Neural cell (in vitro differentiated cells): ENCODE results near the gene SLC39A3. TPM values are rescaled to one million over a fixed set of nuclear protein-coding genes. Genes with fewer than 3 reads are reported as not detected.

Experiments
- H2AFZ ChIP-seq: fragments of 200-600, 300-800 bp; sonication (generic), shearing (Covaris generic); 2 replicates; pipeline ENCODE4 v1.6.0; 2014; ENCODE audit warnings: low read depth, mild to moderate bottlenecking, antibody characterized with exemption, low read length, moderate library complexity
- H3F3A ChIP-seq: fragments of 200-600 bp; shearing (Covaris generic); 2 replicates; pipeline ENCODE4 v1.6.1; 2016; ENCODE audit warnings: mild to moderate bottlenecking, moderate library complexity, mixed read lengths, antibody characterized with exemption, low read length; ENCODE audit not compliant: insufficient read depth, poor library complexity, severe bottlenecking
- H3K27ac ChIP-seq: fragments of 200-600, 300-800 bp; sonication (generic), shearing (Covaris generic); 2 replicates; pipeline ENCODE4 v1.5.1; 2014; ENCODE audit warnings: mild to moderate bottlenecking, low read length, moderate library complexity
- H3K27me3 ChIP-seq: fragments of 300-800, 200-600 bp; sonication (generic), shearing (Covaris generic); 2 replicates; pipeline ENCODE4 v1.6.0; 2014; ENCODE audit warnings: mild to moderate bottlenecking, low read depth, low read length, moderate library complexity; ENCODE audit not compliant: insufficient read depth
- H3K36me3 ChIP-seq: fragments of 300-800, 200-600 bp; sonication (generic), shearing (Covaris generic); 2 replicates; pipeline ENCODE4 v1.5.1; 2014; ENCODE audit warnings: mild to moderate bottlenecking, antibody characterized with exemption, low read length, moderate library complexity; ENCODE audit not compliant: insufficient read depth
- H3K4me2 ChIP-seq: fragments of 300-800, 200-600 bp; sonication (generic), shearing (Covaris generic); 2 replicates; pipeline ENCODE4 v1.6.0; 2014; ENCODE audit warnings: mild to moderate bottlenecking, low read length
- H3K4me3 ChIP-seq: fragments of 300-800, 200-600 bp; sonication (generic), shearing (Covaris generic); 2 replicates; pipeline ENCODE4 v1.5.1; 2014; ENCODE audit warnings: mild to moderate bottlenecking, low read length, moderate library complexity
- H3K79me2 ChIP-seq: fragments of 200-600 bp; shearing (Covaris generic); replicated peaks from 2 replicates; pipeline ENCODE4 v1.6.0; 2014; ENCODE audit warnings: mild to moderate bottlenecking, low read length, moderate library complexity; ENCODE audit not compliant: insufficient read depth
- H3K9ac ChIP-seq: fragments of 300-800, 200-600 bp; sonication (generic), shearing (Covaris generic); 2 replicates; pipeline ENCODE4 v1.6.1; 2016; ENCODE audit warnings: mild to moderate bottlenecking, low read length, mixed read lengths
- H3K9me2 ChIP-seq: fragments of 200-600 bp; shearing (Covaris generic); 2 replicates; pipeline ENCODE4 v1.6.1; 2016; ENCODE audit warnings: mild to moderate bottlenecking, low read length, mixed read lengths; ENCODE audit not compliant: insufficient read depth
- H3K9me3 ChIP-seq: fragments of 200-600, 300-800 bp; sonication (generic), shearing (Covaris generic); 2 replicates; pipeline ENCODE4 v1.6.1; 2016; ENCODE audit warnings: mild to moderate bottlenecking, mixed run types, low read length, moderate library complexity, mixed read lengths
- H4K20me1 ChIP-seq: fragments of 200-600 bp; shearing (Covaris generic); 2 replicates; pipeline ENCODE4 v1.6.1; 2016; ENCODE audit warnings: mild to moderate bottlenecking, mixed run types; ENCODE audit not compliant: insufficient read depth
- CTCF ChIP-seq: fragments of 450-650 bp; IDR thresholded peaks from 2 replicates; pipeline ENCODE4 v1.5.1; 2014; ENCODE audit warnings: antibody characterized with exemption, mild to moderate bottlenecking, moderate library complexity; ENCODE audit not compliant: poor library complexity, severe bottlenecking
- EP300 ChIP-seq: fragments of 450-650 bp; conservative IDR thresholded peaks from 2 replicates; pipeline ENCODE4 v1.6.1; 2014; ENCODE audit warnings: antibody characterized with exemption, mild to moderate bottlenecking, moderate library complexity; ENCODE audit not compliant: poor library complexity, severe bottlenecking
- EZH2 ChIP-seq: fragments of 200-600, 300-800 bp; shearing (Covaris generic), sonication (generic); IDR thresholded peaks from 2 replicates; pipeline ENCODE4 v1.6.1; 2014; ENCODE audit warnings: antibody characterized with exemption, low read length, borderline replicate concordance, mild to moderate bottlenecking; ENCODE audit not compliant: insufficient read depth, poor library complexity, severe bottlenecking
- MXI1 ChIP-seq: fragments of 450-650 bp; conservative IDR thresholded peaks from 2 replicates; pipeline ENCODE4 v1.6.1; 2014; ENCODE audit warnings: antibody characterized with exemption, mild to moderate bottlenecking; ENCODE audit not compliant: poor library complexity, severe bottlenecking
- POLR2AphosphoS5 ChIP-seq: IDR thresholded peaks from 2 replicates; pipeline ENCODE4 v1.6.1; 2012
- RAD21 ChIP-seq: fragments of 450-650 bp; conservative IDR thresholded peaks from 2 replicates; pipeline ENCODE4 v1.6.1; 2014; ENCODE audit warnings: antibody characterized with exemption, mild to moderate bottlenecking, moderate library complexity
- REST ChIP-seq: IDR thresholded peaks from 2 replicates; pipeline ENCODE4 v1.6.1; 2012; ENCODE audit warnings: borderline replicate concordance
- SMC3 ChIP-seq: fragments of 450-650 bp; conservative IDR thresholded peaks from 2 replicates; pipeline ENCODE4 v1.6.1; 2014; ENCODE audit warnings: antibody characterized with exemption, mild to moderate bottlenecking, moderate library complexity; ENCODE audit not compliant: poor library complexity
- TAF1 ChIP-seq: IDR thresholded peaks from 2 replicates; pipeline ENCODE4 v1.6.1; 2012; ENCODE audit warnings: low read depth
- polyA plus RNA-seq: library from polyadenylated mRNA; depleted of rRNA; stranded (reverse); fragments of >200 nt; gene quantifications from 2 replicates; pipeline ENCODE4 v1.2.3, GENCODE V29; 2014

Gene SLC39A3
- polyA plus RNA-seq, 1 donor from 2014 or later: 72.8 TPM

- H3K9me2 ChIP-seq: no peaks in the 10 kb centered on the region
- H3K27me3 ChIP-seq: no peaks in the 10 kb centered on the region
- no peak overlapping the region for H3K4me3 ChIP-seq
- no peak overlapping the region for H3K9ac ChIP-seq
- H2AFZ ChIP-seq: no peak overlapping the region
- H4K20me1 ChIP-seq: no peaks in the 10 kb centered on the region
- H3K27ac ChIP-seq: no peak overlapping the region
- H3K4me2 ChIP-seq: no peak overlapping the region
- H3K36me3 ChIP-seq: no peaks in the 10 kb centered on the region
- peaks cover 75% of the 10 kb centered on the region for H3K79me2 ChIP-seq
- no peaks in the 10 kb centered on the region for H3K9me3 ChIP-seq
- H3F3A ChIP-seq: peaks cover 6% of the 10 kb centered on the region
- TF ChIP-seq POLR2AphosphoS5 (no peak), EP300 (no peak), RAD21 (no peak), TAF1 (no peak), SMC3 (no peak), EZH2 (no peak), MXI1 (no peak), REST (no peak), CTCF (no peak)
Observed at GRCh38 chr19:2779121-2779740, 39.4 kb upstream of the SLC39A3 start.

- Histone ChIP-seq H3K4me2 (no peak overlapping the region), H3K79me2 (peaks cover 75% of the 10 kb centered on the region), H3K36me3 (no peaks in the 10 kb centered on the region), H3K4me3 (no peak overlapping the region), H3F3A (no peaks in the 10 kb centered on the region), H2AFZ (no peak overlapping the region), H3K9me2 (no peaks in the 10 kb centered on the region), H3K9me3 (no peaks in the 10 kb centered on the region), H3K27me3 (no peaks in the 10 kb centered on the region), H4K20me1 (no peaks in the 10 kb centered on the region), H3K9ac (no peak overlapping the region), H3K27ac (no peak overlapping the region)
- TF ChIP-seq TAF1 (no peak), RAD21 (no peak), POLR2AphosphoS5 (no peak), REST (no peak), MXI1 (no peak), EZH2 (no peak), SMC3 (no peak), EP300 (no peak)
Observed at GRCh38 chr19:2777952-2778683, 38.3 kb upstream of the SLC39A3 start.
